HG03469 (cell line): Measurements from ENCODE around the gene MYZAP.

ENCODE experiments used
- ATAC-seq: cut with Tn5 transposase; IDR thresholded peaks from one replicate; pipeline ENCODE4 v1.9.1; 2021; ENCODE audit warnings: mild to moderate bottlenecking, moderate library complexity, moderate number of reproducible peaks; ENCODE audit not compliant: unreplicated experiment

The MYZAP gene

DNA sequence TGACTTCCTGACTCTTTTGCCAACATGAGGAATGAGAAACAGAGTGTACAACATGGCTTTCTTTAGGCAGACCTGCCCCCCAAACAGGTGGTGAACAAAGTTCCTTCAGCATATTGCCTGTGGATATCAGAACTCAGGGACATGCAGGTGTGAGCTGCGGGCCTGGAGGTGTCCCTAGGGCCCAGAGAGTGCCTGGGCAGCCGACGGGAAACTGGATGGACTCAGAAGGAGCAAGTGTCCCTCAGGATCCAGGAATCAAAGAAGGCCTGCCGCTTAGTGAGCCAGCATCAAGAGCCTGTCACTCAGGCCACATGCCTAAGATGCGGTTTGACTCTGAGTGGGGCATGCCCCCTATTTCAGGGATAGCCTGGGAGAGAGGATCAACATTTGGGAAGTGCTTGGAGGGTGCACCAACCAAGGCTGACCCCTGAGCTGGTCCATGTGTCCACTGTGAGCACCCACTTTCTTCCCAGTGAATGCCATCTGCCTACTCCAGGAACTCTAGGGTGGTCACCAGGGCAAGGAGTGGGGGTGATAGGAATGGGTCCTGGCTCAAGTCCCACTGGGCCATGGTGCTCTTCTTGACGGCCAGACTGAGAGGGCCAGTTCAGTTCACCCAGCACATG, 98.8 kb downstream of the MYZAP start:
- no peak for ATAC-seq

GRCh38 chr15:57691082-57691481, 99.4 kb downstream of the MYZAP start:
- ATAC-seq = no peak

DNA sequence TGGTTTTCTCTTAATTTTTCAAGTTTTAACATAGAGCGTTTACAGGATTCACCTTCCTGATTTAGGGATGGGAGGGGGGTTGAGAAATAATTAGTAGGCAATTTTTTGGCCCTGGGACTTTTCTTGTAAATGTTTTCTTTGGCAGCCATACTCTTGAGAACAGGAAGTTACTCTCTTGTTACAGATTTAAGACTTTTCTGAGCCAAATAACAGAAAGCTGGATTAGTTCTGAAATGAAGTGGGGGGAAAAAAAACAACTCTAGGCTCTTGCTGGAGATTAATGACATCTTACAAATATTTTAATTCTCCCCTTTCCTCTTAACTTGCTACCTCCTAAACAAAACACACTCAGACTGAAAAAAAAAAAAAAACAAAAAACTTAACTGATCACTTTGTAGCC, 101.0 kb downstream of the MYZAP start:
- no peak for ATAC-seq

DNA sequence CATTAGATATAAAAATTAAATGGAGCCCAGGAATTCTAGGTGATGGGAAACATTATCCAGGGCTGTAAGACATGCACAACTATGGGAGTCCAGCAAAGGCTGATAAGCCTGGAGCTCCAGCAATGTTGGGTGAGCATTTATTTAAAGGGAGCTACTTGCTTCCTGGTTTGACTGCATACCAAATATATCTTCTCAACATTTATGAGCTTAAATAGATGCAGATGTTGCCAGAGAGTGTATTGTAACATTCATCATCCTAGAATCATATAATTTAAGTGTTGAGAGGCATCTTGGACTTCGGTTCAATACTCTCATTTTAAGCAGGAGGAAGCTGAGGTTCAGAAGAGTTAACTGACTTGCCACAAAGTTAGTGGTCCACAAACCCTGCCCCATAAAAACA, 102.6 kb downstream of the MYZAP start:
- ATAC-seq = no peak

GRCh38 chr15:57696146-57696545, 104.4 kb downstream of the MYZAP start:
- ATAC-seq = no peak

GRCh38 chr15:57697588-57697987, 105.9 kb downstream of the MYZAP start:
- ATAC-seq = no peak

- no peak for ATAC-seq
These were observed 106.5 kb downstream of the MYZAP start for GRCh38 chr15:57698243-57698642.

DNA sequence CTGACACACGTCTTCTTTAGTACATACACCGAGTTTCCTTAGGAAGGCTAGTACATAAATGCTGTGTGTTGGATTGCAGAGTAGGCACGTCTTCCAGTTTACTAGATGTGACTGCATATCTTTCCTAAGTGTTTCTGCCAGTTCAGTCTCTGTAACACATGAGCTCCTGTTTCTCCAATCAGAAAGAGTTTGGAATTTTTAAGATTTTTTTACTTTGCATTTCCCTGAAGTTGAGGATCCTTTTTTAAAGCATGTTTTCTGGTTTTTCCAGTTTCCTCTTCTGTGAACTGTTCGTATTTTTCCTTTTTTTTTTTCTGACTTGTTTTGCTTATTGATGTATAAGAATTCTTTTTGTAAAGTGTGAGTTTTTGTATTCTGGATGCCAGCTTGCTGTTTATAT, 107.3 kb downstream of the MYZAP start:
- ATAC-seq = no peak

DNA sequence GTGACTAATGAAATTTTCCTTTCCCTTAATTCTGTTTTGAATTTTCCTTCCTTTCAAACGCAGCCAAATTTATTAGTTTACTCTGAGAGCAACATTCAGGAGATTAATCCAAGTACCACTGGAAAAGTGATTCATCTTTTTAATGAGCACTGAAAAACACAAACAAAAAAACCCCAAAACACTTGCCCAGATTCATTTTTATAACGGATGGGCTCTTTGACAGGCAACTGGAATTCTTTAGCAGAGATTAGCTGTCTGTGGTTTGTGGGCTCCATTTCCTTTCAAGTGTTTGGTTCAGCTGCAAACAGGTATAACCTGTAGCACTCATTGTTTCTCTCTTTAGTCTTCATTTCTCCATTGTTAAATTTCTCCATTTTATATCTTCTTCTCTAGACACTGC, 111.7 kb downstream of the MYZAP start:
- ATAC-seq = no peak

DNA sequence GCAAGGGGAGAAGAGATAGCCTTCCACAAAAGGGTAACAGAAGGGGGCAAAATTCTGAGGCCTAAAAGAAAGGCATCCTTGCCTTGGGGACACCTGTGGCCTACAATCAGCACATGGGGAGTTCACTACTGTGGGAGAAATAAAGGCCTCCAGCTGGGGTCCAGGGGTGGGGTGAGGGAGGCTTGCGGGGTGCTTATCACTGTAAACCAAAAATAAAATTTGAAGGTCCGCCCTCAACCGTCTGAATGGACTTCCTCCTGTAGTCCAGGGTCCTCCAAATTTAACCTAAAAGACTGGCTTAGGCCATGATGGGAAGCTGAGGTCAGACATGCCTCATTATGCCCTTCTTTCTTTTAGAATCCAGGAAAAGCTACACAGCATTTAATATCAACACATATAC, 112.7 kb downstream of the MYZAP start:
- ATAC-seq = no peak

- no peak for ATAC-seq
These were observed 114.2 kb downstream of the MYZAP start for GRCh38 chr15:57705746-57706404.

DNA sequence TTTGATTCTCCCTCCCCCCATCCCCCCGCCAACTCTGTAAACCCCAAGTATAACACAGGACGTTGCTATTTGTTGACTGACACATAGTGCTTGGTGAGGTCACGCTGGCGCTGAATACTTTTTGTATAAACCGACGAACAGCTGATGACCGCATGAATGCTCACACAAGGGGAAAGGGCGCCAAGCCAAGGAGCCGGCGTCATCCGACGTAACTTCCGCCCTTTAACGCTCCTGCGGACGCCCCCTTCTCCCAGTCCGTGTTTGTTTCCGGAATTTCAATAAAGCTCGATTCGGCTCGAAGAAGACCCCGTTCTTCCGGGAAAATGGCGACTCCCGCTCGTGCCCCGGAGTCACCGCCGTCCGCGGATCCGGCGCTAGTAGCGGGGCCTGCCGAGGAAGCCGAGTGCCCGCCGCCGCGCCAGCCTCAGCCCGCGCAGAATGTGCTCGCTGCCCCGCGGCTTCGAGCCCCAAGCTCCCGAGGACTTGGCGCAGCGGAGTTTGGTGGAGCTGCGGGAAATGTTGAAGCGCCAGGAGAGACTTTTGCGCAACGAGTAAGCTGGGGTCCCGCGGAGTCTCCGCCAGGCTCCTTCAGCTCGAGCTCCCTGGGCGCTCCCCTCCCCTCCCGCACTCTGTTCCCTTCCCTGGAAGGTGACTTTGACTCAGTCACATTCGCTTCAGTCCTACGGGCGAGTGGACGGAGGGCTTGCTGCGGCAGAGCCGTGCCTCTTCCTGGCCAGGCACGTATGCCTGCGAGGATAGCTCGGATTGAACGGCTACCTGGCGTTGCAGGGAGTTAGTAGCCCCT, 114.9 kb downstream of the MYZAP start, which contains the start of gene POLR2M:
POLR2M (plus strand) TSS at position 310 of the 805 bp plus-strand sequence; CDS start at position 439, 129 bp downstream.
- ATAC-seq = peak; percentile 89

DNA sequence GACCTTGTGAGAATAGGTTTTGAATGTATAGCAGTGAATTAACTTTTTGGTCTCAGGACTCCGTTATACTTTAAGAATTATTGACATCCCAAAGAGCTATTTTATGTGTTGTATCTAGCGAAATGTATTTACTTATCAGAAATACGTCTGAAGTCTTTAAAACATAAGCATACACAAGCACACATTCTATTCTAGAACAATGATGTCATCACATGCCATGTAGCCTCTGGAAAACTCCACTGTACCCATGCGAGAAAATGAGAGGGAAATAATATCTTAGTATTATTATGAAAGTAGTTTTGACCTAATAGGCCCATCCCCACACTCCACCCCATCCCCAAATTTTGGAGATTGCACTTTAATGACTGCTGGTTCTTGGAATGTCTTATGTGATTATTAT, 116.3 kb downstream of the MYZAP start:
- ATAC-seq = no peak

DNA sequence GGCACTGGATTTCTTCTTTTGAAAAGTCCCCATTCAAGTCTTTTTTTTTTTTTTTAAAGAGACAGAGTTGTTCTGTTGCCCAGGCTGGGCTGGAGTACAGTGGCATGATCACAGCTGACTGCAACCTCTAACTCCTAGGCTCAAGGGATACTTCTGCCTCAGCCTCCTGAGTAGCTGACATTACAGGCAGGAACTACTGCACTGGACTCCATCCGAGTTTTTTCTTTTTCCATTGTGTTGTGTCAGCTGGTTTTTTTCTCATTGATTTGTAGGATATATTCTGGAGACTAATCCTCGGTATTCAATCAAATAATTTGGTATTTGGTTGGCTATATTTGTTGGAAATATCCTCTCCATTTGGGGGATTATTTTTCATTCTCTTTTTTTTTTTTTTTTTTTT, 126.6 kb downstream of the MYZAP start:
- no peak for ATAC-seq

- ATAC-seq = no peak
These were observed 129.2 kb downstream of the MYZAP start for GRCh38 chr15:57720867-57721266.

DNA sequence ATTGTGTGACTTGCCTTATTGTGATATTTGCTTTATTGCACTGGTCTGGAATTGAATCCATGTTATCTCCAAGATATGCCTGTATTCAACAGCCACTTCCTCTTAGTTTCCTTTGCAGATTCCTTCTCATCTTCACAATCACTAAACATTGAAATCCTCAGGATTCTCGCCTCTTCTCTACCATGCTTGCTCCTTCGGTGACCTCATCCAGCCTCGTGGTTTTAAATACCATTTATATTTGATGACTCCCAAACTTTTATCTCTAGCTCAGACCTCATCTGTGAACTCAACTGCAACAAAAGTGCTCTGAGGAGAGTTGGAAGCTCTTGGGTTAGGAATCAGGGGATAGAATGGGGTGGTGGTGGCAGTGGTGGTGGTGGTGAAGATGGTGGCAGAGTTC, 134.7 kb downstream of the MYZAP start:
- no peak for ATAC-seq

GRCh38 chr15:57727031-57727430, 135.3 kb downstream of the MYZAP start:
- no peak for ATAC-seq

DNA sequence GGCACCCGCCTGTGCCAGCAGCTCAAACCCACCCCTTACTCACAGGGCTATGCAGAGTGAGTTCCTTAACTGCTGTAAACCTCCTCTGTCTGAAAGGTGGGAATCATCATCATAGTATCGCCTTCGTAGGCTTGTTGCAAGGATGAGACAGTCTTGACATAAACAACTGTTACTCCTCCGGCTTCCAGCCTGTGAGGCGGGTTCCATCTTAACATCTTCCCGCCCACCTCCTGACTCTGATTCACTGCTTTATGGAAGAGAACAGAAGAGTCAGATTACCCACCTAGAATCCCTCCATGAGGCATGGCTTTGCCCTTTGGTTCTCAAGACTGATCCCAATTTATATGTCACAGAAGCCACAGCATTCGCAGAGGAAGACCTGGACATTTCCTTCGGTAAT, 136.7 kb downstream of the MYZAP start:
- no peak for ATAC-seq

GRCh38 chr15:57730876-57731275, 139.2 kb downstream of the MYZAP start:
- ATAC-seq = no peak

GRCh38 chr15:57731530-57732103, 139.9 kb downstream of the MYZAP start:
- ATAC-seq = no peak

- no peak for ATAC-seq
These were observed 141.0 kb downstream of the MYZAP start for GRCh38 chr15:57732526-57733331.
